Measurements from ENCODE around the gene CHRNB1.

The CHRNB1 gene

DNA sequence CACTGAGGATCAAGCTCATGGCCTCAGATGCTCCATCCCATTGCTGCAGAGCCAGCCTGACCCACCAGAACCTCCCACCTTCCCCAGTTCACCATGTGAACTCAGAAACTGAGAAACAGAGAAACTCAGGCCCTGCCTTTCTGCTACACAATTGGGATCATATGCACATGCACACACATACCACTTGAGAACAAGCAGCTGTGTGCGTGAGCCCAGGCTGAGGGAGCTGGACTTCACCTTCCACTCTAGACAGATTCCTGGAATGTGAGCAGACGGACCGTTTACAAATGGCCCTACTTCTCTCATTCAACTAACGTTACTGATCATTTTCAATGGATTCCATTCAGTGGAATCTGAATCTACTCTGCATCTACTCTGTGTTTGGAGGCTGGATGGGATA is 21.2 kb upstream of the CHRNB1 start:
- no peak for DNase-seq
- no peak for TF ChIP-seq GATA1 (IDR thresholded peaks at IDR 0.05; ENCODE audit: low read depth, low read length)
- no peak for TF ChIP-seq POLR2A (IDR thresholded peaks at IDR 0.05; ENCODE audit: low read length)

DNA sequence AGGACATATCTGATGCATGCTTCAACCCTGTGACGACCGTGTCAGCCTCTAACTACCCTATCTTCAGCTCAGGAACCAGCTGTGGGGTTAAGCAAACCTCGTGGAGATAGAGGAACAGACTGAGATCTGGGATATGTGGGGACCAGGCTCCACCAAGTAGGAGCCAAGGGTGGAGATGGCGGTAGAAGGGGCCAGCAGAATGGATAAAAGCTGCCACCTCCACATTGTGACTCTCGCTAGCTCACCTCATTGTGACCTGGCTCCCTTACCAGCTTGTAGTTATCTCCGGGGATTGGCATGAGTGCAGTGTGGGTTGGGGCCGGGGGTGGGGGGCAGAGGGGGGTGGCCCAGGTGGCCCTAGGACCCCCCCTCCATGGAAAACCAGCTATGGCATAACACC is 19.5 kb upstream of the CHRNB1 start, which contains the start of gene SPEM2:
Gene SPEM2 (plus strand): TSS at position 301 of the 400 bp plus-strand sequence. CDS start 73 bp downstream, at position 374.
- no peak for DNase-seq
- TF ChIP-seq GATA1 (IDR thresholded peaks at IDR 0.05; ENCODE audit: low read depth, low read length): no peak
- no peak for TF ChIP-seq POLR2A (IDR thresholded peaks at IDR 0.05; ENCODE audit: low read length)

DNA sequence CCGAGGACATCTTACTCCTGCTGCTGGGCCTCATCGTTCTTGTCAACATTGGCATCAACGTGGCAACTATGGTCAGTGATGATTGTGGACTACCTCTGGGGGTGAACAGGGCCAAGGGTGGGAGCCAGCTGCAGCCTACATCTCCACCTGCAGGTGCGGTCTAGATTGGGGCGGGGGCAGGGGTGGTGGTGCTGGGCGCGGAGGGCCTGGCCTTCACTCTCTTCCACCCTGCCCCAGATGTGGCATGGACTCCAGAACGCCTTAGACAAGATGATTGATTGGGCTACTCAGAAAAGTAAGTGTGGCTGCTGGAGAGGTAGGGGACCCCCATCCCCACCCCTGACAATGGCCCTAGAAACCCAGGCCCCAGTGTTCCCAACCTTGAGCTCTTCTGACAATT is 19.1 kb upstream of the CHRNB1 start:
- TF ChIP-seq GATA1 (IDR thresholded peaks at IDR 0.05; ENCODE audit: low read depth, low read length) (no peak), POLR2A (IDR thresholded peaks at IDR 0.05; ENCODE audit: low read length) (no peak)

DNA sequence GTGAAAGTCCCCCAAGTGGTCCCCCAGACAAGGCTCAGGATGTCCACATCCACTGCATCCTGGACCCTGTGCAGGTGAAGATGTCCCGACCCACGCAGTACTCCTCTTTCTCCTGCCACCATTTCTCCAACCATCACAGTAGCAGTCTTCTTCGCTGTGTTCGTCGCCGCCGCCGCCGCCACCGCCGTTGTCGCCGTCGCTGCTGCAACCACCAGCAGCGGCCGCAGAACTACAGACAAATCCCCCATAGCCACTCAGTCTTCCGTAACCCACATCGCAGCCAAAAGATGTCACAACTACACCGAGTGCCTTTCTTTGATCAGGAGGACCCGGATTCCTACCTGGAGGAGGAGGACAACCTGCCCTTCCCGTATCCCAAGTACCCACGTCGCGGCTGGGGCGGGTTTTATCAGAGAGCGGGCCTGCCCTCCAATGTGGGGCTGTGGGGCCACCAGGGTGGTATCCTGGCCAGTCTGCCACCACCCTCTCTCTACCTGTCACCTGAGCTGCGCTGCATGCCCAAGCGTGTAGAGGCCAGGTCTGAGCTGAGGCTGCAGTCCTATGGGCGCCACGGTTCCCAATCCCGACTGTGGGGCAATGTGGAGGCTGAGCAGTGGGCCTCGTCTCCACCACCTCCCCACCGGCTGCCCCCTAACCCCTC is 18.5 kb upstream of the CHRNB1 start:
- TF ChIP-seq GATA1 (IDR thresholded peaks at IDR 0.05; ENCODE audit: low read depth, low read length) (no peak), POLR2A (IDR thresholded peaks at IDR 0.05; ENCODE audit: low read length) (no peak)
- DNase-seq: no peak

More for the DNA sequence above, 19.1 kb upstream of the CHRNB1 start:
- DNase-seq: no peak

DNA sequence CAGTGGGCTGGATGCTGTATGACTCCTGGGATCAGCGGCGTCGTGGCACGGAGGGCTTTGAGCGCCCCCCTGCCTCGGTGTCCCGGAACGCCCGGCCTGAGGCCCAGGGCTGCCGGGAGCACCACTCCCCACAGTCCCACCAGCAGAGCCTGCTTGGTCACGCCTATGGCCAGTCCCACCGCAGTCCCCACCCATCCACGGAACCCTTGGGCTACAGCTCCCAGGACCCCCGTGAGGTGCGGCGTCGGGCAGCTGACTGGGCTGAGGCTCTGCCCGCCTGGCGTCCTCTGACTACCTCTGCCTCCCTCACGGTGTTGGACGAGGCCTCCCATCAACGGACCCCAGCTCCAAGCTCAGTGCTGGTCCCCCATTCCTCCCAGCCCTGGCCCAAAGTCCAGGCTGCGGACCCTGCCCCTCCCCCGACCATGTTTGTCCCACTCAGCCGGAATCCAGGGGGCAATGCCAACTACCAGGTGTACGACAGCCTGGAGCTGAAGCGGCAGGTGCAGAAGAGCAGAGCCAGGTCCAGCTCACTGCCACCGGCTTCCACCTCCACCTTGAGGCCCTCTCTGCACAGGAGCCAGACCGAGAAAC is 17.9 kb upstream of the CHRNB1 start:
- no peak for DNase-seq
- TF ChIP-seq POLR2A (IDR thresholded peaks at IDR 0.05; ENCODE audit: low read length): no peak
- TF ChIP-seq GATA1 (IDR thresholded peaks at IDR 0.05; ENCODE audit: low read depth, low read length): no peak

DNA sequence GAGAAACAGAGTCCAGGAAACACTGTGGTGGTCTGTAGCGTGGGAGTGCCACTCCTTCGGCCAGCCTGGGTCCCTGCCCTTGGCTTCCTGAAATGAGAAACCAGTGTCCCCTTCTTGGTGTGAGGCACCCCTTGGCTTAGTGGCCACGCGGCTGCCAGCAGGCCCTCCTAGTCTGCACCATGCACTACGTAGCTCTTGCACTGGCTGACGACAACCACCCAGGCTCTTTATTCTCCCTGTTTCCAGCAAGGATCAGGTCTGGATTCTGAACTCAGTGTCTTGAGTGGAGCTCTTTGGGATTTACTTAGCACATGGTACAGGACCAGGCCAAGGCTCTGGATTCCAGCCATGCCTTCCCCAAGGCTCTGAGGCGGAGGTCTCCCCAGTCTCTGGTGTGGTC is 17.3 kb upstream of the CHRNB1 start:
- TF ChIP-seq POLR2A (IDR thresholded peaks at IDR 0.05; ENCODE audit: low read length): no peak
- no peak for TF ChIP-seq GATA1 (IDR thresholded peaks at IDR 0.05; ENCODE audit: low read depth, low read length)
- DNase-seq: no peak

DNA sequence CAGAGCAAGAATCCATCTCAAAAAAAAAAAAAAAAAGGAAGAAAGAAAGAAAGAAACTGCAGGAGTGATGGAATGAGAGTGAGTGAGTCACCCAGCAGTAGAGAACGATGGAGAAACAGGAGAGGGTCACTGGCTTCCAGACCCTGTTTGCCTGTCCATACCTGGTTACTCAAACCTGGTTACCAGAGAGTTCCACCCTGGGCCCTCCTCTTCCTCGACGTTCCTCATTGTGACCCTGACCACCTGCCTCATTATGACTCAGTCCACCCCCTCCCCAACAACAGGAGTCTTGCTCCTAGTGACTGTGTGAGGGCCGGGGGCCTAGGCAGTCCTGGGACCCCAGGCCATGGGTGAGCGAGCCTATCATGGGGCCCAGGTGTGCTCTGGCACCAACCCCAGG is 16.3 kb upstream of the CHRNB1 start, which contains the start of gene SPEM3:
Gene SPEM3 (plus strand): TSS at position 301 of the 400 bp plus-strand sequence. CDS start 46 bp downstream, at position 347.
- DNase-seq: no peak
- TF ChIP-seq POLR2A (IDR thresholded peaks at IDR 0.05; ENCODE audit: low read length) (no peak), GATA1 (IDR thresholded peaks at IDR 0.05; ENCODE audit: low read depth, low read length) (no peak)

DNA sequence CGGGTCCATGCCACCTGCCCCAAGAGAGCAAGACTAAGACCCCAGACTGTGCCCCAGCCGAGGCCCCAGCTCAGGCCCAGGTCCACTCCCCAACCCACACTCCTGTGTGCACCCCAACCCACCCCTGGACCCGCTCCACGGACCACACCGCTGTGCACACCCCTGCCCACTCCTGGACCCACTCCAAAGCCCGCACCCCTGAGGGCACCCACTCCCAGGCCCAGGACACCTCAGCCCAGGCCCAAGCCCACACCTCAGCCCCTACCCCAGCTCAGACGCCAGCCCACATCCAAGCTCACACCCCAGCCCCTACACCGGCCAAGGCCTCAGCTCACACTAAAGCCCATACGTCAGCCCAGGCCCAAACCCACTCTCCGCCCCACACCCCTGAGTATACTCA is 15.1 kb upstream of the CHRNB1 start:
- DNase-seq: no peak

DNA sequence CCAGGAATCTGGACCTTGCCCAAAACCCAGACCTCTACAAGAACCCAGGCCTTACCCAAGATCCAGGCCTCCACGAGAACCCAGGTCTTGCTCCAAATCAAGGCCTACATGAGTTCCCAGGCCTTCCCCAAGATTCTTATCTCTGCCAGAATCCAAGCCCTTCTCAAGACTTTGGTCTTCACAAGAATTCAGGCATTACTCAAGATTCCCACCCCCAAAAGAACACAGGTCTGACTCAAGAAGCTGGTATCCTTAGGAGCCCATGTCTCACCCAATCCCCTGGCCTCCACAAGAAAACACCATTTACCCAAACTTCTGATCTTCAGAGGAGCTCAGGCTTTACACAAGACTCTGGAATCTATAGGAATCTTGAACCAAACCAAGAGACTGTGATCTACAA is 13.6 kb upstream of the CHRNB1 start:
- DNase-seq: no peak
- TF ChIP-seq GATA1 (IDR thresholded peaks at IDR 0.05; ENCODE audit: low read depth, low read length): no peak
- TF ChIP-seq POLR2A (IDR thresholded peaks at IDR 0.05; ENCODE audit: low read length): no peak

More for the DNA sequence above, 15.1 kb upstream of the CHRNB1 start:
- TF ChIP-seq POLR2A (IDR thresholded peaks at IDR 0.05; ENCODE audit: low read length): no peak
- no peak for TF ChIP-seq GATA1 (IDR thresholded peaks at IDR 0.05; ENCODE audit: low read depth, low read length)

DNA sequence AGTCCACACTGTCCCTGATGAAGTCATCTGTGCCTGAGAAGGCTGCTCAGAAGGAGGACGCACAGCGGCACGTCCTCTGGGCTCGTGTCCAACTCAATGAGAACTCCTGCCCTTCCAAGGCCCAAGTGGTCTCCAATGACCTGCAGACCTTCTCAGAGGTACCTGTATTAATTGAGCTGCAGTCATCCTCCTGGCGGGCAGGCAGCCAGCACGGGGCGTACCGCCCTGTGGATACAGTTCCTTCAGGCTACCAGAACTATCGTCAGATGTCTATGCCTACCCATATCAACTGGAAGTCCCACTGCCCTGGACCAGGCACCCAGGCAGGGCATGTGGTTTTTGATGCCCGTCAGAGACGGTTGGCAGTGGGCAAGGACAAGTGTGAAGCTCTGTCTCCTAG is 12.6 kb upstream of the CHRNB1 start:
- no peak for DNase-seq
- no peak for TF ChIP-seq GATA1 (IDR thresholded peaks at IDR 0.05; ENCODE audit: low read depth, low read length)
- no peak for TF ChIP-seq POLR2A (IDR thresholded peaks at IDR 0.05; ENCODE audit: low read length)

DNA sequence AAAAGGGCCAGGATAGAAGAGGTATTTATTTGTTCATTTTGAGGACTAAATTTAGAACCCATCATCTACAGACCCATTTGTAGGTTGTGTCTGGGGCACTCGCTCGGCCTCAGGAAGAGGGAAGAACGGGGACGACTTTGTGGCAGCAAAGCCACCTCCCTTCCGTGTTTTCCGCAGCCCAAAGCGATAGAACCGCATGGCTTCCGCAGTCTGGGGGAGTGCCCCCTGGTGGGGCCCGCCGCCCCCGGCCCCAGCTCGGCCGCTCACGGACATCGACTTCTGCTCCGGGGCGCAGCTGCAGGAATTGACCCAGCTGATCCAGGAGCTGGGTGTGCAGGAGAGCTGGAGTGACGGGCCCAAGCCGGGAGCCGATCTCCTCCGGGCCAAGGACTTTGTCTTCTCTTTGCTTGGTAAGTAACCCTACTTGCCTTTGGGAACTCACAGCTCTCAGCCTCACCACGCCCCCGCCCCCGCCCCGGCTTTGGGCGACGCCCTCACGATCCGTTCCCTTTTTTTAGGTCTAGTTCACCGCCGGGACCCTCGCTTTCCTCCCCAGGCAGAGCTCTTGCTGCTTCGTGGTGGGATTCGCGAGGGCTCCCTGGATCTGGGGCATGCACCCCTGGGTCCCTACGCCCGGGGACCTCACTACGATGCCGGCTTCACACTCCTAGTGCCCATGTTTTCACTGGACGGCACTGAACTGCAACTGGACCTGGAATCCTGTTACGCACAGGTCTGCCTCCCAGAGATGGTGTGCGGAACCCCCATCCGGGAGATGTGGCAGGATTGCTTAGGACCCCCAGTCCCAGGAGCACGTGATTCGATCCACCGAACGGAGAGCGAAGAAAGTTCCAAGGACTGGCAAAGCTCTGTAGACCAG is 8.9 kb upstream of the CHRNB1 start:
- TF ChIP-seq GATA1 (IDR thresholded peaks at IDR 0.05; ENCODE audit: low read depth, low read length): no peak
- TF ChIP-seq POLR2A (IDR thresholded peaks at IDR 0.05; ENCODE audit: low read length): peak; percentile 35
- DNase-seq: peak; percentile 58 to 62

DNA sequence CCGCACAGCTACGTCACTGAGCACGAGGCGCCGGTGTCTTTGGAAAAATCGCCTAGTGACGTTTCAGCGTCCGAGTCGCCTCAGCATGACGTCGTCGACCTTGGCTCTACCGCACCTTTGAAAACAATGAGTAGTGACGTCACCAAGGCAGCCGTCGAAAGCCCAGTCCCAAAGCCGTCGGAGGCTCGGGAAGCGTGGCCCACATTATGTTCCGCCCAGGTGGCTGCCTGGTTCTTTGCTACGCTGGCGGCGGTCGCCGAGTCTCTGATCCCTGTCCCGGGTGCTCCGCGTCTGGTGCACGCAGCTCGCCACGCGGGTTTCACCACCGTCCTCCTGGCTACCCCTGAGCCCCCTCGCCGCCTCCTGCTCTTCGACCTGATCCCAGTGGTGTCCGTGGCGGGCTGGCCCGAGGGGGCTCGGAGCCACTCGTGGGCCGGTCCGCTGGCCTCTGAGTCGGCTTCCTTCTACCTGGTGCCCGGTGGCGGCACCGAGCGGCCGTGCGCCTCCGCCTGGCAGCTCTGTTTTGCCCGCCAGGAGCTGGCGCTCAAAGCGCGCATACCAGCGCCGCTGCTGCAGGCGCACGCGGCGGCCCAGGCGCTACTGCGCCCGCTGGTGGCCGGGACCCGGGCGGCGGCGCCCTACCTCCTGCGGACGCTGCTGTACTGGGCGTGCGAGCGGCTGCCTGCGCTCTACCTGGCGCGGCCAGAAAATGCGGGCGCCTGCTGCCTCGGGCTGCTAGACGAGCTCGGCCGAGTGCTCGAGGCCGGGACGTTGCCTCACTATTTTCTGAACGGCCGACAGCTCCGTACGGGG is 8.1 kb upstream of the CHRNB1 start:
- DNase-seq: peak; percentile 85 to 90
- no peak for TF ChIP-seq GATA1 (IDR thresholded peaks at IDR 0.05; ENCODE audit: low read depth, low read length)
- no peak for TF ChIP-seq POLR2A (IDR thresholded peaks at IDR 0.05; ENCODE audit: low read length)

DNA sequence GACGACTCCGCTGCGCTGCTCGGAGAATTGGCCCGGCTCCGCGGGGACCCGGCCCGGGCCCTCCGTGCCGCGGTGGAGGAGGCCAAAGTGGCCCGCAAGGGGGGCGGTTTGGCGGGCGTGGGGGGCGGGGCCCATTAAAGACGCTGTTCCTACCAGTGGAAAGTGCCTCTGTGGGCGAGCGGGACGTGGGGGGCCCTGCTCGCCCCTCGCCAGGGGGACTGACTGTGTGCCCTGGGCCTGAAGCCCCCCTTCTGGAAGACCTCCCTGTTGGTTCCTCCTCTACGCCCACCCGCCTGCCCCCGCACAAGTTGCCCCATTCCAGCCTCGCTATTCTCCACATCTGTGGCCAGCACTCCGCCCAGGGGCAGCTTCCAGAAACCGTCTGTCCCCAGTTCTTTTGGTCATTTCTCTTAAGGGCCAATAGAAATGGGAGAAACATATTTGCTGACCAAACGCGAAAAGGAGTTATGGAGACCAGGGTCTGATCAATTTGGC is 7.4 kb upstream of the CHRNB1 start:
- TF ChIP-seq GATA1 (IDR thresholded peaks at IDR 0.05; ENCODE audit: low read depth, low read length): no peak
- no peak for TF ChIP-seq POLR2A (IDR thresholded peaks at IDR 0.05; ENCODE audit: low read length)
- no peak for DNase-seq
